Activated CD4-positive, alpha-beta memory T cell treated with anti-CD3 and anti-CD28 coated beads, Interleukin-2, amount 10 ng/mL, durations not matched to agents 7 days and 5 days (primary cell): ENCODE data around the gene BANP. TPM values are rescaled to one million over a fixed set of nuclear protein-coding genes. Genes with fewer than 3 reads are reported as not detected.
"Not testable (repeated sequence)": the region's sequence is repeated elsewhere in the genome, so short reads cannot be mapped to it uniquely, and the experiment has no call there.

Experiments
- CTCF ChIA-PET: fragments of 350-600 bp; sonication (Branson Sonifier 250); formaldehyde crosslinking; loops from one replicate; lab custom pipeline; 2021; ENCODE audit warnings: antibody characterized with exemption, inconsistent platforms; lab: Charles Lee
- POLR2A ChIA-PET: fragments of 350-600 bp; sonication (Branson Sonifier 250); formaldehyde crosslinking; loops from one replicate; lab custom pipeline; 2021; ENCODE audit warnings: antibody characterized with exemption; lab: Charles Lee
- DNase-seq: peaks from one replicate; pipeline ENCODE4 v3.0.0-alpha.2; 2020
- H3K27ac Mint-ChIP-seq: one replicate; pipeline ENCODE4 v1.8.0; 2021; ENCODE audit warnings: mild to moderate bottlenecking, mixed read lengths
- H3K27me3 Mint-ChIP-seq: one replicate; pipeline ENCODE4 v1.8.0; 2021; ENCODE audit warnings: mixed read lengths
- H3K36me3 Mint-ChIP-seq: one replicate; pipeline ENCODE4 v1.8.0; 2021; ENCODE audit warnings: low read depth, mixed read lengths
- H3K4me1 Mint-ChIP-seq: one replicate; pipeline ENCODE4 v1.8.0; 2021; ENCODE audit warnings: mixed read lengths
- H3K4me3 Mint-ChIP-seq: one replicate; pipeline ENCODE4 v1.8.0; 2021; ENCODE audit warnings: mild to moderate bottlenecking, mixed read lengths
- H3K9me3 Mint-ChIP-seq: one replicate; pipeline ENCODE4 v1.8.0; 2021; ENCODE audit warnings: mixed read lengths
- total RNA-seq, 2 experiments: library from RNA; stranded (reverse); gene quantifications; one replicate each; pipeline ENCODE4 v1.2.3, GENCODE V29; 2021

Gene BANP
- total RNA-seq, 2 experiments from 2014 or later: 33.6 to 38.9 TPM

DNA sequence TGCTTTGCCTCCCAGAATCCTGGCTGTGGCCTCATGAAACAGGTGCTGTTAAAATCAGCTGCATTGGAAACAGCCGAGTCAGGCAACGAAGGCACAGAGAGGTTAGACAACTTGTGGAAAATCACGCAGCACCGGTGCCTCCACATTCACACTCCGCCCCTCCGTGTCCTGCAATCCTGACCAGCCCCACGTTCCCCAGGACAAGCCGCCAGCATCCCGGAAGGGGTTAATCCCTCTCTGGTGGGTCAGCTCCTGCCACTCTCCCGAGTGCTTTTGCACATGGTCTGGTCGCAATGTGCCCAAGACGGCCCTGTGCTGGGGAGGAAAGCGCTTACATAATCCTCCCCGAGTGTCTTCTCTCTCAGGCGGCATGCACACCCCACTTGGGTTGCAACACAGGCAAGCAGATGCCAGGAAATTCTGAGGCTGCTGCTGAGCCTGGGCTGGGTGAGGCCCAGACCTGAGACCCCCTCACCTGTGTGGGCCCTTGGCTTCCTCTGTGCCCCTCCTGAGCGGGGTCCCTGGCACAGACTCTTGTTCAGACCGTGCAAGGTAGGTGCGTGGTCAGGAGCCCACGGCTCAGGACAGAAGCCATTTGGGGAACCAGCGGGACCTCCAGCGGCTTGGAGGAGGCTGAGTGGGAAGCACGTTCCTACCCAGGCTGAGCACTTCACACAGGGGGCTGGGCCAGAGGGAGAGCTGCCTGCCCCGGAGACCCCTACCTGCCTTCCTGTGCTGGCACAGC is 138.6 kb downstream of the BANP start:
- H3K36me3 Mint-ChIP-seq, H3K27me3 Mint-ChIP-seq, DNase-seq, H3K4me1 Mint-ChIP-seq, H3K4me3 Mint-ChIP-seq, CTCF ChIA-PET, H3K9me3 Mint-ChIP-seq, POLR2A ChIA-PET, H3K27ac Mint-ChIP-seq: not testable (repeated sequence)

DNA sequence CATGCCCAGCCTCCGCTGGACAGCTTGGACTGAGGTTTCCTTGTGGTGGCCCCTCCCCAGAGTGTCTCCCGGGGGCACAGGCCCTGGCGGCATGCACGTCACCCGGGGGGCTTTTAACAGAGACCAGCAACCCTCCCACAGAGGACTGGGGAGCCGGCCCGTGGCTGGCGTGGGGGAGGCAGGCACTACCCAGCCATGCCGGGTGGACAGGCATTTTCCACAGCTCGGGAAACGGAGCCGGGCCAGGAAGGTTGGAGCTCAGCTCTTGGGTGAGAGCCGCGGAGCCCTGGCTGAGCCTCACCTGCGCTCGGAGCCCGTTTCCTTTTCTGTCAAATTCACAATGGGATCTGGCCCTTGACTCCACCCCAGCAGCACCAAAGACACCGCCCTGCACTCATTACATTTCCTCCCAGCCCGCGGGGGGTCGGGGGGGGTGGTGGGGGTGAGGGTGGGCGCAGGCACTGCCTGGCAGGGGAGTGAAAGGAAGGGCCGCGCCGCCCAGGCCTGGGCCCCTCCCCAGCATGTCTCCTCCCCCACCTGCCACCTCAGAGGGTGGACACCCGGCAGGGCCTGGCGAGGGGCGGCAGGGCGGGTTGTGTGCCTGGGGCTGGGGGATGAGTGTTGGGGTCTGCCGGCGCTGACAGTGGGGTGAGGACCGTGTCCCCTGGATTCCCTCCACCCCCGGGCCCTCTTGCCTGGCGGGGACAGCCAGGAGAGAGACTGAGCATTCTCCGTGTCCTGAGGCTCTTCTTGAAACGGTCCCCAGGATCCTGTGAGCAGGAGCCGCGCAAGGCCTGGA is 139.3 kb downstream of the BANP start:
- H3K4me3 Mint-ChIP-seq, H3K27me3 Mint-ChIP-seq, H3K36me3 Mint-ChIP-seq, DNase-seq, CTCF ChIA-PET, H3K9me3 Mint-ChIP-seq, H3K27ac Mint-ChIP-seq, H3K4me1 Mint-ChIP-seq, POLR2A ChIA-PET: not testable (repeated sequence)

DNA sequence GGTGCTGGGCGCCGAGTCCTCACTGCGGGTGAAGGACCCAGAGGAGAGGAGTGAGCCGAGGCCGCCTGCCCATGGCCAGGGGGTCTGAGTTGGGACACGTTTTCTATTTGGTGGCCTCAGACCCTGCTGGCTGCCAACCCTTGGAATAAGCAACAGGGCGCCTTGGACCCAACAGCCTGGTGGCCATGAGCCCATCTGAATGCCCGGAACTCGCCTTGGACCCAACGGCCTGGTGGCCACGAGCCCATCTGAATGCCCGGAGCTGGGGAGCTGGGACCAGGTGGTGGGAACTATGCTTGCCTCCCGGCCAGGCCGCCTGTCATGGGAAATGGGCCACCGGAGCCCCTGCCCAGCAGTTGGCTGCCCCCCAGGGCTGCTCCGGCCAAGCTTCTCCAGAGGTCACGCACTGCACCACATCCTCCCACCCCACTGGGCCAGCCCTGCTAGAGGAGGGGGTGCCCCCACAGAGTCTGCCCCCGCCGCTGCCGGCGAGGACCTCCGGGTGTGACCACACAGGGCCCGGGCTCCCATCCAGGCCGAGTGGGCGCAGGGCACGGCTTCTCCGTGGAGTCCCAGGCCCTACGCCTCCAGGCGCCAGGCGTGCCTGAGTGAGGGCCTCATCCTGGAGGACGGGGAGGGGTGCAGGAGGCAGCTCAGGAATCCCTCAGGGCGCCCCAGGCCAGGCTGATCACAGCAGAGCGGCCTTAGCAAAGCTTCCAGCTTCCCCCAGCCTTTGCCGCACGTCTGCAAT is 140.2 kb downstream of the BANP start:
- POLR2A ChIA-PET, CTCF ChIA-PET, H3K36me3 Mint-ChIP-seq, H3K9me3 Mint-ChIP-seq, DNase-seq, H3K4me1 Mint-ChIP-seq, H3K27me3 Mint-ChIP-seq, H3K27ac Mint-ChIP-seq, H3K4me3 Mint-ChIP-seq: not testable (repeated sequence)

DNA sequence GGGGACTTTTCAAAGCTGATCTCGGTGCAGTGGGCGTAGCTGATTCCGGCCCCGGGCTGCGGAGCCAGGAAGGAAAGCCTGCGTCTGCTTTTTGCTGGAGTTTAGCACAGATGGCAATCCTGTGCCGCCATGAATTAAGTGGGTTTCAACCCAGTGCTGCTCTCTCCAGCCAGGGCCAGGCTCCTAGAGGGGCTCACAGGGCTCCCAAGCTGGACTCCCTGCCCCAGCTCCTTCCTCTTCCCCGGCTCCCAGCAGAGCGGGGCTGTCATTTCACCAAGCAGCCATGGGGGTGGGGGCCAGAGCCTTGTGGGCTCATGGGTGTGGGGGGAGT is 140.7 kb downstream of the BANP start:
- H3K27ac Mint-ChIP-seq, POLR2A ChIA-PET, H3K27me3 Mint-ChIP-seq, H3K4me1 Mint-ChIP-seq, CTCF ChIA-PET, H3K36me3 Mint-ChIP-seq, H3K9me3 Mint-ChIP-seq, DNase-seq, H3K4me3 Mint-ChIP-seq: not testable (repeated sequence)

DNA sequence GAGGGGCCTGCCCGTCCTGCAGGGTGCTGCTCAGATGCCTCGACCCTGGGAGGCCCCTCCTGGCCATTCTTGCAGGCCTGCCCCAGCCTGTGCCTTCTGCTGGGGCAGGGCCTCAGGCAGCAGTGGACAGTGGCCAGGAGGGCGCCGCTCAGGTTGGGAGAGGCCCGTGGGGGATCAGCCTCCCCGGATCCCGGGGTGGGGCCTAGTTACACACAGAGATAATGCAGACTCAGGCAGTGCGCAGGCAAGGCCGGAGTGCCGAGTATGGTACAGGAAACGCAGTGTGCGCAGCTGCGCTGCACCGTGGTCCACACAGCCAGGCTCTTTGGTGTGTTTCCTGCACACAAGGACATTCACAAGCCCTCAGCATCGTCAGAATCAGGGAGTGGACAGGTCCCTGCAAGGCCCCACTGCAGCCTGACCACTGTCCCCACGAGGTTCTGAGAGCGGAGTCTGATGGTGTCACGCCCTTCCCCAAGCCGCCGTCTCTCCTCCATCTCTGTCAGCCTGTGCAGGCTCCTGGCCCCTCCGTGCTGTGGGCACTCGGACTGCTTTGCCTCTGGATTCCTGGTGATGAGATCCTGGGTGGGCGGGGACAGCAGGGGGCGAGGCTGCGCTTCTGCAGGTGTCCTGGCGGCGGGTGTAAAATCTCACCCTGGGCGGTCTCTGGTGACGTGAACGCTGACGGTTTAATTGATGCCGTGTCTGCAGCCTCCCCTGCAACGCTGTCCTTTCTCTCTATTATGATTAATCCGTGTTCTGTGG is 141.7 kb downstream of the BANP start:
- H3K27ac Mint-ChIP-seq, H3K4me3 Mint-ChIP-seq, H3K36me3 Mint-ChIP-seq, H3K4me1 Mint-ChIP-seq, POLR2A ChIA-PET, CTCF ChIA-PET, H3K9me3 Mint-ChIP-seq, H3K27me3 Mint-ChIP-seq, DNase-seq: not testable (repeated sequence)

DNA sequence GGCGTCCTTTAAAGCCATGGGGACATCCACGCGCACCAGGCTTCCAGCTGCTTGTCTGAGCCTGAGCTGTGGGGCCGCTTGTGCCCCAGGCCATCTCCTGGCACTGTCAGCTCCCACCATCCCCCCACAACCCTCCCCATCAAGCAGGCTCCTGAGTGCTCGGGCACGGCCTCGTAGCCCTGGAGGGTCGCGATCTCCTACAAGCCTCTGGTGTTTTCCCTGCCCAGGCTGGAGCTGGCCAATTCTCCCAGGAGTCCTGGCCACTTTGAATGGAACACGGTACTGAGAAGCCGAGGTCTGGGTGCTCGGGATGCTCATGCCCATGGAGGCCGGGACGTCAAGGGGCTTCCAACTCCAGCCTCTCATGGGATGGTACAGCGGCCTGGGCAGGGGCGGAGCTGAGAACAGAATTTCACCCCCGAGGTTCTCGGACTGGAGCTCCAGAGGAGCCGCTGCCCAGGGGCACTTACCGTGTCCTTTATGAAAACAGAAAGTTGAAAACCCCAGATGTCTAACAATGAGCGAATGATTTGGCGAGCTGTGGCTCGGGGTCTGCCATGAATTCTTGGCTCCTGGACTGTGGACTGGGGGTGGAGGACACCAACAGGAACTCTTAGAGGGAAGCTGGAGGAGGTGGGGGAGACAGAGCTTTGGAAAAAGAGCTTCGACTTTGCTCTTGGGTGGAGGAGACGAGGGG is 142.5 kb downstream of the BANP start:
- H3K36me3 Mint-ChIP-seq, POLR2A ChIA-PET, H3K4me1 Mint-ChIP-seq, H3K4me3 Mint-ChIP-seq, DNase-seq, H3K27ac Mint-ChIP-seq, CTCF ChIA-PET, H3K9me3 Mint-ChIP-seq, H3K27me3 Mint-ChIP-seq: not testable (repeated sequence)

DNA sequence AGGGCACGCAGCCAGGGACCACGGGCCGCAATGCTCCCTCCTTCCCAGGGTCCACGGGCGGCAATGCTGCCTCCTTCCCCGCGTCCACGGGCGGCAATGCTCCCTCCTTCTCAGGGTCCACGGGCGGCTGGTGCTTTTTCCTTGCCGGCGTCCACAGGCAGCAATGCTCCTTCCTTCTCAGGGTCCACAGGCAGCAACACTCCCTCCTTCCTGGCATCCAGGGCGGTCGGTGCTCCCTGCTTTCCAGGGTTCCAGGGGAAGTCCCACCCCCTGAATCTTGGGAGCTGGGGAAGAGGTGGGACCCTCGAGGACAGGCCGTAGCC is 143.0 kb downstream of the BANP start:
- POLR2A ChIA-PET, H3K4me3 Mint-ChIP-seq, DNase-seq, H3K9me3 Mint-ChIP-seq, H3K36me3 Mint-ChIP-seq, H3K27ac Mint-ChIP-seq, CTCF ChIA-PET, H3K27me3 Mint-ChIP-seq, H3K4me1 Mint-ChIP-seq: not testable (repeated sequence)

DNA sequence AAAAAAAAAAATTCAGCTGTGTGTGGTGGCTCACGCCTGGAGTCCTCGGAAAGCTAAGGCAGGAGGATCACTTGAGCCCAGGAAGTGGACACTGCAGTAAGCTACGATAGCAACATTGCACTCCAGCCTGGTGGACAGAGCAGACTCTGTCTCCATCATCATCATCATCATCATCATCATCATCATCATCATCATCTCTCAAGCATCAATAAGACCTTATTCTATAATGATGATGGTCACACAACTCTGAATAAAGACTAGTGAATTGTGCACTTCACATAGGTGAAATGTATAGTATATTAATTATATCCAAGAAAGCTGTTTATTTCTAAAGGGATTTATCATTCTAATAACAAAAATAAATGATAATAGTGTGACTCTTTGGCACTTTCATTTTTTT is 143.7 kb downstream of the BANP start:
- H3K9me3 Mint-ChIP-seq, DNase-seq, H3K4me3 Mint-ChIP-seq, H3K27ac Mint-ChIP-seq, POLR2A ChIA-PET, CTCF ChIA-PET, H3K27me3 Mint-ChIP-seq, H3K4me1 Mint-ChIP-seq, H3K36me3 Mint-ChIP-seq: not testable (repeated sequence)

DNA sequence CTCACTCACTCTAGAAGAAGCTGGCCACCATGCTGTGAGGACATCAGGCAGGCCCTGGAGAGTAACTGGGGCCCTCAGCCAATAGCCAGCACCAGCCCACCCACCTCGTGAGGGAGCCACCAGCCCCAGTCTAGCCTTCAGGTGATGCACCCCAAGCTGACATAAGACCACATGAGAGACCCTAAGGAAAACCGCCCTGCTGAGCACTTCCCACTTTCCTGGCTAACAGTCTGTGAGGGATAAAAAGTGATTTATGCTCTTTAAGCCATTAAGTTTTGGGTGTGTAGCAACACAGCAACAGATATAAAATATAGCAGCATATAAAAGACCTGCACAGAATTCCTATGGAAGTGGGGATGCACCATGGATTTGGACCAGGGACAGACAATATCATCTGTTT is 145.4 kb downstream of the BANP start:
- POLR2A ChIA-PET, CTCF ChIA-PET, H3K9me3 Mint-ChIP-seq, H3K27me3 Mint-ChIP-seq, H3K27ac Mint-ChIP-seq, H3K4me3 Mint-ChIP-seq, H3K4me1 Mint-ChIP-seq, H3K36me3 Mint-ChIP-seq, DNase-seq: not testable (repeated sequence)

DNA sequence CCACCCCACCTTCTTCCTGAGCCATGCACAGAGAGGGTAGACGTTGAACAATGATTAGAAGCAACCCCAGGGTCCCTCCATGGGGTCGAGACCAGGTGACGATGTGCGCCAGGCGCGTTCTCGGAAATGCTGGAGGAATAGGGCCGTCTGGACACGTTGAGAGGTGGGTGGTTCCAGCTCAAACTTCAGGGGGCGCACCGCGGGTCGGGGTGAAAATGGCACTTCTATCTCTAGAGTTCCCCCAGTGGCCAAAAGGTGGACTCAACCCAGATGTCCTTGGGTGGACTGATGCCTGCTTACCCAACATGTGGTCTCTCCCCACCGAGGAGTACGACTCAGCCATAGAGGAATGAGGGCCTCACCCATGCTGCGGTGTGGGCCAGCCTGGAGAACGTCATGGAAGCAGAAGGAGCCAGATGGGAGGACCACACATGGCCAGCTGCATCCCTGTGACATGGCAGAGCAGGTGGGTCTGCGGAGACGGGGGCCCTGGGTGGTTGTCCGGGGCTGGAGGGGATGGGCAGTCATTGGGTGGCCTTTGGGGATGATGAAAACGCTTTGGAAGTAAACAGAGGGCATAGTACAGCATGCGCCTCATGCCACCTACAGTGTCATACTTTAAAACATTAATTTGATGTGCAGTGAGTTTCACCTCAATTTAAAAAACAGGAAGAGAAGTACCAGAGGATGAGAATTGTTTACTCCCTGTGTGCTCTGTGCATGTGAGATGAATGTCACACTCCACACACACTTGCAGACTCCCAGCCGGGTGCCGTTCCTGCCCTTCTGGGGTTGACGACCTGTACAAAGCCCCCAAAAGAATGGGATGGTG is 147.7 kb downstream of the BANP start:
- POLR2A ChIA-PET, DNase-seq, H3K36me3 Mint-ChIP-seq, CTCF ChIA-PET, H3K4me3 Mint-ChIP-seq, H3K4me1 Mint-ChIP-seq, H3K27me3 Mint-ChIP-seq, H3K9me3 Mint-ChIP-seq, H3K27ac Mint-ChIP-seq: not testable (repeated sequence)

DNA sequence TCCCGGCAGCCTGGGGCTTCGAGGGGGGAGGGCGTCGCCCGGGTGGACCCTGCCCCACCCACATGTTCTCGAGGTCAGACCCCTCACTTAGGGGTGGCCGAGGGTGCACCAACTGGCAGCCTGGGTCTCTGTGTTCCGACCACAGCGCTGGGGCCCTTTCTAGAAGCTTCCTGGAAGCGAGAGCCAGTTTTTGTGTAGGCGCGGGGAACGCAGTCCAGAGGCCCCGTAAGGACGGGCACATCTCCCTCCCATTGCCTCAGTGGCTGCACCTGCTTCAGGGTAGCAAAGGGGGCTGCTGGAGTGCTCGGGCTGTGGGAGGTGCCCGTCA is 148.3 kb downstream of the BANP start:
- no peak overlapping the region for H3K4me3 Mint-ChIP-seq
- H3K9me3 Mint-ChIP-seq: peaks cover 7% of the 10 kb centered on the region
- H3K36me3 Mint-ChIP-seq: no peaks in the 10 kb centered on the region
- POLR2A ChIA-PET: no interaction called here
- H3K27me3 Mint-ChIP-seq: peaks cover 9% of the 10 kb centered on the region
- DNase-seq: no peak
- no peaks in the 10 kb centered on the region for H3K4me1 Mint-ChIP-seq
- CTCF ChIA-PET: no interaction called here
- no peak overlapping the region for H3K27ac Mint-ChIP-seq

DNA sequence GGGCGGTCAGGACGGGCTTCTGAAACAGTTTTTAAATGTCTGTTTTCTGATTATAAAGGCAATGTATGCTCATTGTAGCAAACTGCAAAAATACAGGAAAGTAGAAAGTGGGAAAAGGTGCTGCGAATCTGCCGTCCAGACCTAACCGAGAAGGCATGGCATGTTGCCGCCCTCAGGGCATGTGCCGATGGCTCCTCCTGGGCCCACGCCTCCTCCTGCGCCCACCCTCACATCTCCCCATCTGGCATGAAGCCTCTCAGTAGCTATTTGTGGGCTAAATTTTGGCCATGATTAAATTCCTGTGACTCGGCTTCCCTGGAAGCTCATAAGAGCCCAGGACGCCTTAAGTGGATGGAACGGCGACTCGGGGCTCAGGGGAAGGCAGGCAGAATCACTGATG is 148.7 kb downstream of the BANP start:
- H3K9me3 Mint-ChIP-seq, DNase-seq, H3K4me1 Mint-ChIP-seq, H3K27ac Mint-ChIP-seq, H3K27me3 Mint-ChIP-seq, H3K36me3 Mint-ChIP-seq, H3K4me3 Mint-ChIP-seq, CTCF ChIA-PET, POLR2A ChIA-PET: not testable (repeated sequence)
